HG03432 (cell line): ENCODE results near the gene P2RX1.
A peak's percentile ranks its signal among the peaks of the same experiment; 100 is the strongest.

Experiments used
- ATAC-seq: cut with Tn5 transposase; IDR thresholded peaks from one replicate; pipeline ENCODE4 v1.9.1; 2021; ENCODE audit warnings: mild to moderate bottlenecking, moderate library complexity; ENCODE audit not compliant: unreplicated experiment

Gene P2RX1

DNA sequence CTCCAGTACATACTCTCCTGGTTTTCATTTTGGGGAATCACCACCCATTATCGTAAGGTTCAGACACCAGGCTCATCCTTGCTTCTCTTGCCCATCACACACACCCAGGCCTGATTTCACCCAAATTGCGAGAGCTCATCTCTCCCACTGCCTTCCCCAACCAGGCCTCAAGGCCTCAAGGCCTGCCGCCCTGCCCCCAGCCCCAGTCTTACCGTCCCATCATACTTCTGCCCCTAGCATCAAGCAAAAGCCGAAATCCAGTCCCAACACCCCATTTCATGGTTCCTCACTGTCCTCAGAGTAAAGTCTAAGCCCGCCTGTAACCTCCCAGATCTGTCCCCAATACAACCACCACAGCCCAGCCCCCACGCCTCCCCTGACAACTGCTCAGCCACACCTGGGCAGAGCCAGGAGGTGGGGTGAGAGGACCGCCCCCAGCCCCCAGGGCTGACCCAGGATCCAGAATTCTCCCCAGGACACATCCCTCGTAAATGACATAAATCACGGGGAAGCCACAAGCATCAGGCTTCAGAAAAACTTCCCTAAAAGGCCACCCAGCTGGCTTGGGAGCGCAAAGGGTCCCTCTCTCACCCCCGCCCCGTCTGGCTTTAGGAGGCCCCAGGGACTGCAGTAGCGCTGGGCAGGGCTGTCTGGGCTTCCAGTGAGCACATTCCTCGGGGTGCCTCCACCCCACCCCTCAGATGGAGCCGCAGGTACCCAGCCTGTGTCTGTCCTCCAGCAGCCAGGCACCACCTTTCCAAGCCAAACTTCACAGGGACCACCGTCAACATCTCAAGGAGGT lies 9.6 kb upstream of the P2RX1 start:
- no peak for ATAC-seq

- ATAC-seq = no peak
Measured at GRCh38 chr17:3924512-3925350, 8.5 kb upstream of the P2RX1 start.

DNA sequence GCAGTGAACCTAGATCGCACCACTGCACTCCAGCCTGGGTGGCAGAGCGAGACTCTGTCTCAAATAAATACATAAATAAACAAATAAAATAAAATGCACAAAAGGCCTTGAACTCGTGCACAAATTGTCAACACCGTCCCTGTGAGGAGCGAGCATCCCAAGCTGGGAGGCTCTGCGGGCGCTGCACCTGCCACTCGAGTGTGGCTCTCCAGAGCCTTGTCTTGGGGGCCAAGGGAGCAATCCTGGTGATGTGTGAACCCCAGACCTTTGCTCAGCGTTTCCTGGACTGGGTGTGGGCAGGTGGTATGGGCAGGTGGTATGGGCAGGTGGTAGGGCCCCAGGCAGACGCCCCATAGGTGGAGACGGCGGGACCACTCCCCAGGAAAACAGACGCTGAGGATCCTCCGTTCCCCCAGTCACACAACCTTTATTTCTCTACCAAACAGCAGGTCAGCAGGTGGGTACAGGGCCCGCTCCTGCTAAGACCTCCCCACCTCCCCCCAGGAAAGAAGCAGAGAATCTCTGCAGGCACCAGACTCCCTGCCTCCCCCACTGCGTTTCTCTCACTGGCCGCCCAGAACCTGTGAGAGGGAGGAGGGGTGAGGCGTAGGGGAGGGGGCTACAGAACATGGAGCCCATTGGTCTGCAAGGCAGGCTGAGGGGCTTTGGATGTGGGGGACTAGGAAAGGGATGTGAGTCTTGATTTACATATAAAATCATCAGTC lies 7.4 kb upstream of the P2RX1 start:
- no peak for ATAC-seq

DNA sequence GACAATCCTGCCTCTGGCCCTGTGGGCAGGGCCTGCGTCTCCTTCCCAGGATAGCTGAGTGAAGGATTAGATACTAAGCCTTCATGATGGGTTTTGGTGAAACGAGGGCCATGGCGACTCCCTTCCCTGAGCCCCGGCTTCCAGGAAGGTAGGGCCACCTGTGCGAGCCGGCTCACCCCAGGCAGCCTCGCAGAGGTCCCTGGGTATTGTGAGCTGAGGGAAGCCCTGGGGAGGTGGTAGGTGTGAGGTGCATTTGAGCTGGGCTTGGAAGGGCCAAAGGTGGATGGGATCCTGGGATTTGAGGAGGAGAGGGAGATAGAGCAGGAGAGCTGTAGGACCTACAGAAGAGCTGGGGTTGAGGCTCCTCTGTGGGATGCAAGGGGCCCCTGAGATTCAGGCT lies 6.5 kb upstream of the P2RX1 start:
- ATAC-seq = no peak

GRCh38 chr17:3921502-3922319 lies 5.4 kb upstream of the P2RX1 start:
- ATAC-seq = no peak

DNA sequence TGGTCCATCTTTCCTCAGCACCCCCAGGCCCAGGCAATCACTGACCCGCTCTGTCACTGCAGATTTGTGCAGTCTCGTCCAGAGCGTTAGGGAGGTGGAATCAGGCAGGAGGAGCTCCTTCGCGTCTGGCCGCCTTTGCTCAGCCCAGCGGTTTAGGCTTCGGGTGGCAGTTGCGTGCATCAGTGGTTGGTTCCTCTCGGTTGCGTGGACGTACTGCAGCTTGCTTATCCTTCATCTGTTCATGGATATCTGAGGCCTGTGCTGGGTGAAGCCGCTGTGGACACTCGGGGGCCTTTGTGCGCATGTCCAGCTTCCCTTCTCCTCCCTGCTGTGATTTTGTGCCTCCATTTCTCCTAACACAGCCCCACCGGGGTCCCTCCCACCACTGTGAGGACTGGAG lies 4.7 kb upstream of the P2RX1 start:
- no peak for ATAC-seq

DNA sequence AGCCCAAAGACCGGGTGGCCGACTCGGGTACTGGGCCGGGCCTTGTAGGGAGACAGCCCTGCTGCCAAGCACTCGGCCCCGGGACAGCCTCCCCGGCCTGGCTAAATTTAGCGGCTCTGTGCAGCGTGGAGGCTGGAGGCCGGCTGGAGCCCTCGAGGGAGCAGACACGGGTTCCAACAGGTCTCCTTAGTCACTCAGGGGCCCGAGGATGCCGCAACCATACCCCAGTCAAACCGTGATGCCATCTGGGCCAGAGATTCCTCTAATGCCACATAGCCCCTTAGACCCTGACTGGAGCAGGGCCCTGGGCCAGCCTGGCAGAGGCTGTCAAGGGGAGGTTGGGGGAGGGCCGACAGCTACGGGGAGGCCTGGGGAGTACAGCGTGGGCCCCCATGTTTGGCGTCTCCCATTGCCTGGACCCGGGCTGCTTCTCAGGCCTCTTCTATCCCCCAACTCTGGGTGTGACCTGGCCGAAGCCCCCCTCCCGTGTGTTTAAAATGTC lies 2.9 kb upstream of the P2RX1 start:
- ATAC-seq = no peak

- no peak for ATAC-seq
Measured at GRCh38 chr17:3918372-3919122, 2.3 kb upstream of the P2RX1 start.

DNA sequence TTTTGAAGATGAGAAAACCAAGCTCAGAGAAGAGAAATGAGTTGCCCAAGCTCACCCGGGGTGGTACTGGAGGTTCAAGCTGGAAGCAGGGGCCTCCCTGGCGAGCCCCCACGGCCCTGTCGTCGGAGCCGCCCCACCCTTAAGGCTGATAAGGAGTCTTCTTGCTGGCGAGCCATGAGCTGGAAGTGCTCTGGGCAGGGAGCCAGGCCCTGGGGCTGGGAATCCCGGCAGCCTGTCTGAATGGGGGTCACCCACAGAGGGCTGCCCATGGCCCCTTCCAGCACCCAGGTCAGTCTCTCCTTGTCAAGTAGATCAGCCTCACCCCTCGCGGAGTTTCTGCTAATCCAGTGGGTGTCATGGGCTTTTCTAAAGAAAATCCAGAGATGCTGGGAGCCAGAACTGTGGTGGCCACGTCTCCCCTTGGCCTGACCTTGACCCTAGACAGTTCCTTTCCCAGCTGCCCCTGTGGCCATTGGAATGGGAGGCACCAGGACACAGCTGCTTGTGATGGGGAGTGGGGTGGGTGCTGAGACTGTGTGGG lies 1.2 kb upstream of the P2RX1 start:
- ATAC-seq = no peak

GRCh38 chr17:3916825-3917224 lies 560 bp upstream of the P2RX1 start:
- ATAC-seq = no peak

GRCh38 chr17:3915581-3915994 lies 677 bp downstream of the P2RX1 start:
- ATAC-seq = no peak

DNA sequence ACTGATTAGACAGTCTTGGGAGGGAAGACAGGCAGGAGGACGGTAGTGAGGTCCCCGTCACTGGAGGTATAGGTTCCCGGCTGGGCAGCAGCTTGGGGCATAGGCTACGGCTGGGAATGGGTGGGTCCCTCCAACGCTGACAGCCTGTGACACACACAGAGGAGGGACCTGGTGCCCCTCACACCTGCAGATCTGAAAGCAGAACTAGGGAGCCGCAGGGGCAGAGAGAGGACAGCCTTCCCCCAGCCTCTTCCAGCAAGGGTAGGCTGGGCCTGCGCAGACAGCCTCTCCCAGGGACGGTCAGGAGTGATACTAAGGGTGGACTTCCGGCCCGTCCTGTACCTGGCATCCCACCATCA lies 2.0 kb downstream of the P2RX1 start:
- peak; percentile 41 for ATAC-seq

DNA sequence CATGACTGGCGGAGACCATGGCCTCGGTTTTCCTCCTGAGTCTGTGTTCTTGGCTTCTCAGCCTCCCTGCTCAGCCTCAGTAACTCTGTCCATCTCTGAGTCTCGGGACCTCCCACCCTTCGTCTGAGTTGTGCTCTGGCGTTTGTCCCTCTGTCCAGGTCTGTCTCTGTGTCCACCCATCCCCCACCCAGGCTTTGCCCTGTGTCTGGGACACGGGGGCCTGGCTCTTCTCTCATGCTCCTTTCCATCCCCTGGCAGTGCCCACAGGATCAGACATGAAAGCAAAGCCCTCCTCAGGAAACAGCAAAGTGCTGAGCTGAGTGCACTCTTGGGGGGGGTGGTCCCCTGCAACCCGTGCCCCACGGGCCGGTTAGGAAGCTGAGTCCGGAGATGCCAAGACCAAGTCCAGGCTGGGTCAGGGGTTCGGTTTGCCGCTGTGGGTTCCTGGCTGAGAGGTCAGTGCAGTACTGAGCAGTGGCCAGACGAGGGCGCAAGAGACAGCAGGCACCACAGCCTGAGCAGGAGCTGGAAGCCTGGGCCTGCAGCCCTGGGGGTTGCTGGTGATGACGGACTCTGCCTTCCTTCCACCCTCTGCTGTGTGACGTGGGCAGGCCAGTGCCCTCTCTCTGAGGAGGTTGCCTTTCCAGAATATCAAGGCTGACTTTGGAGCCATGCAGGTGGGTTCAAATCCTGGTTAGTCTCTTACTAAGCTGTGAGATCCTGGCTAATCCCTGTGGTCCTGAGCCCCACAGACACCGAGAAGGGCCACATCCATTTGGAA lies 2.5 kb downstream of the P2RX1 start:
- peak; percentile 43 for ATAC-seq

- no peak for ATAC-seq
Measured at GRCh38 chr17:3912827-3913226, 3.4 kb downstream of the P2RX1 start.

GRCh38 chr17:3911271-3912053 lies 4.8 kb downstream of the P2RX1 start:
- ATAC-seq = peak; percentile 69

- ATAC-seq = no peak
Measured at GRCh38 chr17:3910420-3911270, 5.6 kb downstream of the P2RX1 start.

- no peak for ATAC-seq
Measured at GRCh38 chr17:3909257-3909656, 7.0 kb downstream of the P2RX1 start.
